ENCODE measurements around the gene ALDH1L1. TPM values are rescaled to one million over a fixed set of nuclear protein-coding genes. Genes with fewer than 3 reads are reported as not detected.
A peak's percentile ranks its signal among the peaks of the same experiment; 100 is the strongest.

ALDH1L1 gene
- total and polyA plus RNA-seq, 2 of the 13 experiments (the other 11 are each of a cell fraction or from before 2014, with no cell fraction given) = 11.2 to 28.7 TPM

DNA sequence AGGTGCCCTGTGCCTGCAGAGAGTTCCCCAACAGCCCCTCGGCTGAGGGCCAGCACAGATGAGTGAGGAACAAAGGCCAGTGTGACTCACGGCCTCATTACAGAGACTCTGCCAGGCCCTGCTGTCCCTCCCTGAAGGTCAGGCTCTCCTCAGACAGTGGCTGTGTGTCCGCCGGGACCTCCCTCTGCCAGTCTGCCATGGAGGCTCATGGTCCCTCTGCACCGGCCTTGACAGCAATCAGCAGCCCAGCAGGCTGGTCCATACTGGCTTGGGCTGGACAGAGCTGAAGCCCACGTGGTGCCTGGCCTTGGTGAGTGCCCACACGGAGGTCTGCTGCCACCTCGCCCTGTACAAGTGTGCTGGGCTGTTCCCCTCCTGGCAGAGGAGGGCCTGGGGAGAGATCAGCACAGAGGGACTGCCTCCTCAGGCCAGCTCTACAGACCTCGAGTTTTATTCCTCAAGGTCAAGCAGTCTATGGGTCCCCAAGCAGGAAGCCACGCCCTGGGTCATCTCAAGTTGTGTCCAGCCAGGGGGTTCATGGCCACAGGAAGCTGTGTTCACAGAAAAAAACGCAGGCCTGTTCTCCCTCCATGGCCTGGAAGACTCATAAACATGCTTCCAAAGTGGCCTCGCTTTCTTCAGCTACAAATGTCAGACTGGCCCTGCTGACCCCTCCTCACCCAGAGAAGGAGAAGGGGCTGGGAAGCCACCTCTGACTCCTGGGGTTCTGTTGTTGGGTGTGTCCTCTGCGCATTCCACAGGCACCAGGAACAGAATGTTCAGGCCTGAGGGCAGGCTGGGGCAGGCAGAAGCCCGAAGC is 123.5 kb downstream of the ALDH1L1 start (continued):
- TF ChIP-seq, protein P1, sequence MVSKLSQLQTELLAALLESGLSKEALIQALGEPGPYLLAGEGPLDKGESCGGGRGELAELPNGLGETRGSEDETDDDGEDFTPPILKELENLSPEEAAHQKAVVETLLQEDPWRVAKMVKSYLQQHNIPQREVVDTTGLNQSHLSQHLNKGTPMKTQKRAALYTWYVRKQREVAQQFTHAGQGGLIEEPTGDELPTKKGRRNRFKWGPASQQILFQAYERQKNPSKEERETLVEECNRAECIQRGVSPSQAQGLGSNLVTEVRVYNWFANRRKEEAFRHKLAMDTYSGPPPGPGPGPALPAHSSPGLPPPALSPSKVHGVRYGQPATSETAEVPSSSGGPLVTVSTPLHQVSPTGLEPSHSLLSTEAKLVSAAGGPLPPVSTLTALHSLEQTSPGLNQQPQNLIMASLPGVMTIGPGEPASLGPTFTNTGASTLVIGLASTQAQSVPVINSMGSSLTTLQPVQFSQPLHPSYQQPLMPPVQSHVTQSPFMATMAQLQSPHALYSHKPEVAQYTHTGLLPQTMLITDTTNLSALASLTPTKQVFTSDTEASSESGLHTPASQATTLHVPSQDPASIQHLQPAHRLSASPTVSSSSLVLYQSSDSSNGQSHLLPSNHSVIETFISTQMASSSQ (IDR thresholded peaks at IDR 0.05; ENCODE audit: low read depth) = no peak
- TF ChIP-seq, protein P1 (CRISPR knock-in tag; IDR thresholded peaks at IDR 0.05; ENCODE audit: borderline replicate concordance) = no peak
- TF ChIP-seq, protein P2, sequence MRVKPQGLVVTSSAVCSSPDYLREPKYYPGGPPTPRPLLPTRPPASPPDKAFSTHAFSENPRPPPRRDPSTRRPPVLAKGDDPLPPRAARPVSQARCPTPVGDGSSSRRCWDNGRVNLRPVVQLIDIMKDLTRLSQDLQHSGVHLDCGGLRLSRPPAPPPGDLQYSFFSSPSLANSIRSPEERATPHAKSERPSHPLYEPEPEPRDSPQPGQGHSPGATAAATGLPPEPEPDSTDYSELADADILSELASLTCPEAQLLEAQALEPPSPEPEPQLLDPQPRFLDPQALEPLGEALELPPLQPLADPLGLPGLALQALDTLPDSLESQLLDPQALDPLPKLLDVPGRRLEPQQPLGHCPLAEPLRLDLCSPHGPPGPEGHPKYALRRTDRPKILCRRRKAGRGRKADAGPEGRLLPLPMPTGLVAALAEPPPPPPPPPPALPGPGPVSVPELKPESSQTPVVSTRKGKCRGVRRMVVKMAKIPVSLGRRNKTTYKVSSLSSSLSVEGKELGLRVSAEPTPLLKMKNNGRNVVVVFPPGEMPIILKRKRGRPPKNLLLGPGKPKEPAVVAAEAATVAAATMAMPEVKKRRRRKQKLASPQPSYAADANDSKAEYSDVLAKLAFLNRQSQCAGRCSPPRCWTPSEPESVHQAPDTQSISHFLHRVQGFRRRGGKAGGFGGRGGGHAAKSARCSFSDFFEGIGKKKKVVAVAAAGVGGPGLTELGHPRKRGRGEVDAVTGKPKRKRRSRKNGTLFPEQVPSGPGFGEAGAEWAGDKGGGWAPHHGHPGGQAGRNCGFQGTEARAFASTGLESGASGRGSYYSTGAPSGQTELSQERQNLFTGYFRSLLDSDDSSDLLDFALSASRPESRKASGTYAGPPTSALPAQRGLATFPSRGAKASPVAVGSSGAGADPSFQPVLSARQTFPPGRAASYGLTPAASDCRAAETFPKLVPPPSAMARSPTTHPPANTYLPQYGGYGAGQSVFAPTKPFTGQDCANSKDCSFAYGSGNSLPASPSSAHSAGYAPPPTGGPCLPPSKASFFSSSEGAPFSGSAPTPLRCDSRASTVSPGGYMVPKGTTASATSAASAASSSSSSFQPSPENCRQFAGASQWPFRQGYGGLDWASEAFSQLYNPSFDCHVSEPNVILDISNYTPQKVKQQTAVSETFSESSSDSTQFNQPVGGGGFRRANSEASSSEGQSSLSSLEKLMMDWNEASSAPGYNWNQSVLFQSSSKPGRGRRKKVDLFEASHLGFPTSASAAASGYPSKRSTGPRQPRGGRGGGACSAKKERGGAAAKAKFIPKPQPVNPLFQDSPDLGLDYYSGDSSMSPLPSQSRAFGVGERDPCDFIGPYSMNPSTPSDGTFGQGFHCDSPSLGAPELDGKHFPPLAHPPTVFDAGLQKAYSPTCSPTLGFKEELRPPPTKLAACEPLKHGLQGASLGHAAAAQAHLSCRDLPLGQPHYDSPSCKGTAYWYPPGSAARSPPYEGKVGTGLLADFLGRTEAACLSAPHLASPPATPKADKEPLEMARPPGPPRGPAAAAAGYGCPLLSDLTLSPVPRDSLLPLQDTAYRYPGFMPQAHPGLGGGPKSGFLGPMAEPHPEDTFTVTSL (CRISPR knock-in tag; IDR thresholded peaks at IDR 0.05; ENCODE audit: borderline replicate concordance) = no peak
- no peak for TF ChIP-seq ZNF607 (CRISPR knock-in tag; IDR thresholded peaks at IDR 0.05; ENCODE audit: borderline replicate concordance)
- TF ChIP-seq, protein P3, sequence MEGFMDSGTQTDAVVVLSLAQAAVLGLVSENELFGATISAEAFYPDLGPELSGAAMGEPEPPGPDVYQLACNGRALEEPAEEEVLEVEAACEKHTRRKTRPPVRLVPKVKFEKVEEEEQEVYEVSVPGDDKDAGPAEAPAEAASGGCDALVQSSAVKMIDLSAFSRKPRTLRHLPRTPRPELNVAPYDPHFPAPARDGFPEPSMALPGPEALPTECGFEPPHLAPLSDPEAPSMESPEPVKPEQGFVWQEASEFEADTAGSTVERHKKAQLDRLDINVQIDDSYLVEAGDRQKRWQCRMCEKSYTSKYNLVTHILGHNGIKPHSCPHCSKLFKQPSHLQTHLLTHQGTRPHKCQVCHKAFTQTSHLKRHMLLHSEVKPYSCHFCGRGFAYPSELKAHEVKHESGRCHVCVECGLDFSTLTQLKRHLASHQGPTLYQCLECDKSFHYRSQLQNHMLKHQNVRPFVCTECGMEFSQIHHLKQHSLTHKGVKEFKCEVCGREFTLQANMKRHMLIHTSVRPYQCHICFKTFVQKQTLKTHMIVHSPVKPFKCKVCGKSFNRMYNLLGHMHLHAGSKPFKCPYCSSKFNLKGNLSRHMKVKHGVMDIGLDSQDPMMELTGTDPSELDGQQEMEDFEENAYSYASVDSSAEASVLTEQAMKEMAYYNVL (CRISPR knock-in tag; IDR thresholded peaks at IDR 0.05; ENCODE audit: borderline replicate concordance) = 0 out of 2 replicates have a peak, but pooled peaks have one; percentile 5
- peak; percentile 85 for TF ChIP-seq FOSL1 (CRISPR knock-in tag; IDR thresholded peaks at IDR 0.05; ENCODE audit: borderline replicate concordance)
- no peak for TF ChIP-seq SMAD9 (CRISPR knock-in tag; IDR thresholded peaks at IDR 0.05)
- TF ChIP-seq ZNF790 (CRISPR knock-in tag; IDR thresholded peaks at IDR 0.05; ENCODE audit: borderline replicate concordance) = no peak
- no peak for TF ChIP-seq PAF1 (CRISPR knock-in tag; IDR thresholded peaks at IDR 0.05)
- TF ChIP-seq MEF2D (CRISPR knock-in tag; IDR thresholded peaks at IDR 0.05) = no peak
- 0 out of 2 replicates have a peak, but pooled peaks have one; percentile 31 for TF ChIP-seq ZNF614 (CRISPR knock-in tag; IDR thresholded peaks at IDR 0.05; ENCODE audit: borderline replicate concordance)
- TF ChIP-seq MXD4 (CRISPR knock-in tag; IDR thresholded peaks at IDR 0.05) = no peak
- TF ChIP-seq, protein P4, sequence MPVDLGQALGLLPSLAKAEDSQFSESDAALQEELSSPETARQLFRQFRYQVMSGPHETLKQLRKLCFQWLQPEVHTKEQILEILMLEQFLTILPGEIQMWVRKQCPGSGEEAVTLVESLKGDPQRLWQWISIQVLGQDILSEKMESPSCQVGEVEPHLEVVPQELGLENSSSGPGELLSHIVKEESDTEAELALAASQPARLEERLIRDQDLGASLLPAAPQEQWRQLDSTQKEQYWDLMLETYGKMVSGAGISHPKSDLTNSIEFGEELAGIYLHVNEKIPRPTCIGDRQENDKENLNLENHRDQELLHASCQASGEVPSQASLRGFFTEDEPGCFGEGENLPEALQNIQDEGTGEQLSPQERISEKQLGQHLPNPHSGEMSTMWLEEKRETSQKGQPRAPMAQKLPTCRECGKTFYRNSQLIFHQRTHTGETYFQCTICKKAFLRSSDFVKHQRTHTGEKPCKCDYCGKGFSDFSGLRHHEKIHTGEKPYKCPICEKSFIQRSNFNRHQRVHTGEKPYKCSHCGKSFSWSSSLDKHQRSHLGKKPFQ (CRISPR knock-in tag; IDR thresholded peaks at IDR 0.05; ENCODE audit: insufficient replicate concordance) = no peak
- no peak for TF ChIP-seq RNF2 (conservative IDR thresholded peaks at IDR 0.05; ENCODE audit: low read depth)

Data from HepG2 (cell line).